HepG2 (cell line): ENCODE results near the gene TRPV2. TPM values are rescaled to one million over a fixed set of nuclear protein-coding genes. Genes with fewer than 3 reads are reported as not detected.

Experiments
- HOXA9 ChIP-seq: sonication (generic); formaldehyde crosslinking; IDR thresholded peaks from 2 replicates; pipeline ENCODE4 v1.8.1; 2022; ENCODE audit warnings: missing genetic modification reagents, mild to moderate bottlenecking, moderate library complexity, borderline replicate concordance
- MIER3 ChIP-seq: IDR thresholded peaks from 2 replicates; pipeline ENCODE4 v1.6.1; 2016; ENCODE audit warnings: missing compliant biosample characterization, borderline replicate concordance
- NCOR1 ChIP-seq: fragments of 200-600 bp; sonication (generic); IDR thresholded peaks from 2 replicates; pipeline ENCODE4 v1.7.0; 2017; ENCODE audit warnings: antibody characterized with exemption, low read length, borderline replicate concordance
- RAD51 ChIP-seq: fragments of 450-650 bp; IDR thresholded peaks from 2 replicates; pipeline ENCODE4 v1.6.1; 2016; ENCODE audit warnings: borderline replicate concordance
- TP53 ChIP-seq: sonication (generic); formaldehyde crosslinking; conservative IDR thresholded peaks from 2 replicates; pipeline ENCODE4 v1.4.0; 2020; ENCODE audit warnings: missing genetic modification reagents
- ZBTB21 ChIP-seq: sonication (generic); formaldehyde crosslinking; IDR thresholded peaks from 2 replicates; pipeline ENCODE4 v1.4.0; 2020; ENCODE audit warnings: missing genetic modification reagents
- ZNF143 ChIP-seq: sonication (generic); formaldehyde crosslinking; IDR thresholded peaks from 2 replicates; pipeline ENCODE4 v1.4.0; 2020; ENCODE audit warnings: missing genetic modification reagents
- ZNF207 ChIP-seq: fragments of 450-650 bp; IDR thresholded peaks from 2 replicates; pipeline ENCODE4 v1.6.1; 2016; ENCODE audit warnings: antibody characterized with exemption, borderline replicate concordance
- ZNF253 ChIP-seq: sonication (generic); formaldehyde crosslinking; IDR thresholded peaks from 2 replicates; pipeline ENCODE4 v1.8.0; 2022; ENCODE audit warnings: mild to moderate bottlenecking, missing genetic modification reagents, borderline replicate concordance
- ZNF274 ChIP-seq: sonication (generic); formaldehyde crosslinking; IDR thresholded peaks from 2 replicates; pipeline ENCODE4 v1.5.1; 2020; ENCODE audit warnings: mild to moderate bottlenecking, missing genetic modification reagents
- ZNF619 ChIP-seq: sonication (generic); formaldehyde crosslinking; IDR thresholded peaks from 2 replicates; pipeline ENCODE4 v1.4.0; 2020; ENCODE audit warnings: mild to moderate bottlenecking, missing genetic modification reagents
- ZNF75D ChIP-seq: sonication (generic); formaldehyde crosslinking; IDR thresholded peaks from 2 replicates; pipeline ENCODE4 v1.8.1; 2023; ENCODE audit warnings: missing genetic modification reagents, mild to moderate bottlenecking, borderline replicate concordance
- polyA plus RNA-seq, 8 experiments: library from polyadenylated mRNA; depleted of rRNA in 3 of 8; stranded (reverse) in 7 of 8; unstranded in 1 of 8; fragments of >200 nt; fragmentation: Illumina TruSeq in 4 of 8; extraction: Trizol in 4 of 8; gene quantifications; 2 replicates each; pipeline versions ENCODE4 v1.2.1 to v1.2.3, GENCODE V29; 2011 to 2016; ENCODE audit warnings: low read depth in 4 of 8, missing spikeins in 1 of 8, mixed read lengths in 1 of 8; ENCODE audit not compliant: insufficient read depth in 1 of 8
- total RNA-seq, 5 experiments: library from RNA; depleted of rRNA; stranded (reverse); fragments of >200 nt; fragmentation: Illumina TruSeq; extraction: Trizol; gene quantifications; 2 replicates each; pipeline ENCODE4 v1.2.3, GENCODE V29; 2016; ENCODE audit warnings: low read depth in 1 of 5
- TF ChIP-seq, protein P1 (sequence below), 2 experiments: fragments of 450-650 bp in 1 of 2; sonication (generic) in 1 of 2; formaldehyde crosslinking; IDR thresholded peaks; 2 replicates each; pipeline versions ENCODE4 v1.5.0 to v1.8.0; 2020 to 2022; ENCODE audit warnings: mild to moderate bottlenecking in 1 of 2, missing genetic modification reagents in 1 of 2
- TF ChIP-seq, protein P2 (sequence below): sonication (generic); formaldehyde crosslinking; IDR thresholded peaks from 2 replicates; pipeline ENCODE4 v1.5.0; 2020; ENCODE audit warnings: mild to moderate bottlenecking, missing genetic modification reagents, borderline replicate concordance
- TF ChIP-seq, protein P3 (sequence below): IDR thresholded peaks from 2 replicates; pipeline ENCODE4 v1.4.0; 2020; ENCODE audit warnings: mild to moderate bottlenecking, missing genetic modification reagents
- TF ChIP-seq, protein P4 (sequence below): sonication (generic); formaldehyde crosslinking; IDR thresholded peaks from 2 replicates; pipeline ENCODE4 v1.9.0; 2022; ENCODE audit warnings: missing genetic modification reagents, mild to moderate bottlenecking, borderline replicate concordance
- TF ChIP-seq, protein P5 (sequence below): IDR thresholded peaks from 2 replicates; pipeline ENCODE4 v1.6.1; 2012; ENCODE audit warnings: low read length, improper control_type of control experiment

TRPV2 gene
- total and polyA plus RNA-seq, 2 of the 13 experiments (the other 11 are each of a cell fraction or from before 2014, with no cell fraction given) = 13.6 to 21.3 TPM

DNA sequence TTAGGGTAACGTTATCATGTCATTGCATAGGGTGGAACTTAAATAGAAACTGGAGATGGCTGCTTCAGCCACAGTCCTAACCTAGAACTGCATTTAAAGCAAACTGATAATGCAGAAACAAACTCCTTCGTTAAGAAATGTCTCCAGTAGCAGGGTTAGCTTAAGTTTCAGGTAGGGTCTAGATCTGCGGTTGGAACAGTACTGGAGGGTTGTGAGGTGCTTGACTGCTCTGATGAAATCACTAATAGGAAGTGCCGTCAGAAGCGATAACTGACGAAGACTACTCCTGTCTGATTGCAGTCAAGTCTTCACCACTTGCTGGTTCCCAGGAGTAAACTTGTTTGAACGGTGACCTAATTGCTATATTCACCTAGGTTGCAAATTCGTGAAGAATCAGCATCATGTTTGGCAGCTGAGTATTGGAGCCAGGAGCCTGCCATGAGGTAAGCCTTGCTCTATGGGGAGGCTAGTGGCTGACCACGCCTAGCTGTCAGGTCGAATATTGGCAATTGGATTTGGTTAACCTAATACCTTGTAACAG, 24.5 kb downstream of the TRPV2 start (continued):
- TF ChIP-seq, protein P1, sequence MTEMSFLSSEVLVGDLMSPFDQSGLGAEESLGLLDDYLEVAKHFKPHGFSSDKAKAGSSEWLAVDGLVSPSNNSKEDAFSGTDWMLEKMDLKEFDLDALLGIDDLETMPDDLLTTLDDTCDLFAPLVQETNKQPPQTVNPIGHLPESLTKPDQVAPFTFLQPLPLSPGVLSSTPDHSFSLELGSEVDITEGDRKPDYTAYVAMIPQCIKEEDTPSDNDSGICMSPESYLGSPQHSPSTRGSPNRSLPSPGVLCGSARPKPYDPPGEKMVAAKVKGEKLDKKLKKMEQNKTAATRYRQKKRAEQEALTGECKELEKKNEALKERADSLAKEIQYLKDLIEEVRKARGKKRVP (CRISPR knock-in tag; IDR thresholded peaks at IDR 0.05) = 0 out of 4 replicates have a peak, but pooled peaks of 1 of the 2 experiments have one; percentile 53
- TF ChIP-seq ZNF143 (CRISPR knock-in tag) (no peak), ZNF619 (CRISPR knock-in tag) (no peak), HOXA9 (CRISPR knock-in tag) (no peak), ZBTB21 (CRISPR knock-in tag) (peak; percentile 51; the same call in 1 of the 2 replicates), ZNF274 (no peak), ZNF253 (CRISPR knock-in tag) (no peak), ZNF75D (CRISPR knock-in tag) (0 out of 2 replicates have a peak, but pooled peaks have one; percentile 2), NCOR1 (no peak), TP53 (CRISPR knock-in tag) (no peak), RAD51 (no peak), MIER3 (CRISPR knock-in tag) (peak; percentile 16; the same call in 1 of the 2 replicates), ZNF207 (no peak)
- TF ChIP-seq, protein P2, sequence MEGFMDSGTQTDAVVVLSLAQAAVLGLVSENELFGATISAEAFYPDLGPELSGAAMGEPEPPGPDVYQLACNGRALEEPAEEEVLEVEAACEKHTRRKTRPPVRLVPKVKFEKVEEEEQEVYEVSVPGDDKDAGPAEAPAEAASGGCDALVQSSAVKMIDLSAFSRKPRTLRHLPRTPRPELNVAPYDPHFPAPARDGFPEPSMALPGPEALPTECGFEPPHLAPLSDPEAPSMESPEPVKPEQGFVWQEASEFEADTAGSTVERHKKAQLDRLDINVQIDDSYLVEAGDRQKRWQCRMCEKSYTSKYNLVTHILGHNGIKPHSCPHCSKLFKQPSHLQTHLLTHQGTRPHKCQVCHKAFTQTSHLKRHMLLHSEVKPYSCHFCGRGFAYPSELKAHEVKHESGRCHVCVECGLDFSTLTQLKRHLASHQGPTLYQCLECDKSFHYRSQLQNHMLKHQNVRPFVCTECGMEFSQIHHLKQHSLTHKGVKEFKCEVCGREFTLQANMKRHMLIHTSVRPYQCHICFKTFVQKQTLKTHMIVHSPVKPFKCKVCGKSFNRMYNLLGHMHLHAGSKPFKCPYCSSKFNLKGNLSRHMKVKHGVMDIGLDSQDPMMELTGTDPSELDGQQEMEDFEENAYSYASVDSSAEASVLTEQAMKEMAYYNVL (CRISPR knock-in tag) = no peak
- TF ChIP-seq, protein P3, sequence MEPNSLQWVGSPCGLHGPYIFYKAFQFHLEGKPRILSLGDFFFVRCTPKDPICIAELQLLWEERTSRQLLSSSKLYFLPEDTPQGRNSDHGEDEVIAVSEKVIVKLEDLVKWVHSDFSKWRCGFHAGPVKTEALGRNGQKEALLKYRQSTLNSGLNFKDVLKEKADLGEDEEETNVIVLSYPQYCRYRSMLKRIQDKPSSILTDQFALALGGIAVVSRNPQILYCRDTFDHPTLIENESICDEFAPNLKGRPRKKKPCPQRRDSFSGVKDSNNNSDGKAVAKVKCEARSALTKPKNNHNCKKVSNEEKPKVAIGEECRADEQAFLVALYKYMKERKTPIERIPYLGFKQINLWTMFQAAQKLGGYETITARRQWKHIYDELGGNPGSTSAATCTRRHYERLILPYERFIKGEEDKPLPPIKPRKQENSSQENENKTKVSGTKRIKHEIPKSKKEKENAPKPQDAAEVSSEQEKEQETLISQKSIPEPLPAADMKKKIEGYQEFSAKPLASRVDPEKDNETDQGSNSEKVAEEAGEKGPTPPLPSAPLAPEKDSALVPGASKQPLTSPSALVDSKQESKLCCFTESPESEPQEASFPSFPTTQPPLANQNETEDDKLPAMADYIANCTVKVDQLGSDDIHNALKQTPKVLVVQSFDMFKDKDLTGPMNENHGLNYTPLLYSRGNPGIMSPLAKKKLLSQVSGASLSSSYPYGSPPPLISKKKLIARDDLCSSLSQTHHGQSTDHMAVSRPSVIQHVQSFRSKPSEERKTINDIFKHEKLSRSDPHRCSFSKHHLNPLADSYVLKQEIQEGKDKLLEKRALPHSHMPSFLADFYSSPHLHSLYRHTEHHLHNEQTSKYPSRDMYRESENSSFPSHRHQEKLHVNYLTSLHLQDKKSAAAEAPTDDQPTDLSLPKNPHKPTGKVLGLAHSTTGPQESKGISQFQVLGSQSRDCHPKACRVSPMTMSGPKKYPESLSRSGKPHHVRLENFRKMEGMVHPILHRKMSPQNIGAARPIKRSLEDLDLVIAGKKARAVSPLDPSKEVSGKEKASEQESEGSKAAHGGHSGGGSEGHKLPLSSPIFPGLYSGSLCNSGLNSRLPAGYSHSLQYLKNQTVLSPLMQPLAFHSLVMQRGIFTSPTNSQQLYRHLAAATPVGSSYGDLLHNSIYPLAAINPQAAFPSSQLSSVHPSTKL = no peak
- TF ChIP-seq, protein P4, sequence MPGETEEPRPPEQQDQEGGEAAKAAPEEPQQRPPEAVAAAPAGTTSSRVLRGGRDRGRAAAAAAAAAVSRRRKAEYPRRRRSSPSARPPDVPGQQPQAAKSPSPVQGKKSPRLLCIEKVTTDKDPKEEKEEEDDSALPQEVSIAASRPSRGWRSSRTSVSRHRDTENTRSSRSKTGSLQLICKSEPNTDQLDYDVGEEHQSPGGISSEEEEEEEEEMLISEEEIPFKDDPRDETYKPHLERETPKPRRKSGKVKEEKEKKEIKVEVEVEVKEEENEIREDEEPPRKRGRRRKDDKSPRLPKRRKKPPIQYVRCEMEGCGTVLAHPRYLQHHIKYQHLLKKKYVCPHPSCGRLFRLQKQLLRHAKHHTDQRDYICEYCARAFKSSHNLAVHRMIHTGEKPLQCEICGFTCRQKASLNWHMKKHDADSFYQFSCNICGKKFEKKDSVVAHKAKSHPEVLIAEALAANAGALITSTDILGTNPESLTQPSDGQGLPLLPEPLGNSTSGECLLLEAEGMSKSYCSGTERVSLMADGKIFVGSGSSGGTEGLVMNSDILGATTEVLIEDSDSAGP (CRISPR knock-in tag) = no peak
- TF ChIP-seq, protein P5, sequence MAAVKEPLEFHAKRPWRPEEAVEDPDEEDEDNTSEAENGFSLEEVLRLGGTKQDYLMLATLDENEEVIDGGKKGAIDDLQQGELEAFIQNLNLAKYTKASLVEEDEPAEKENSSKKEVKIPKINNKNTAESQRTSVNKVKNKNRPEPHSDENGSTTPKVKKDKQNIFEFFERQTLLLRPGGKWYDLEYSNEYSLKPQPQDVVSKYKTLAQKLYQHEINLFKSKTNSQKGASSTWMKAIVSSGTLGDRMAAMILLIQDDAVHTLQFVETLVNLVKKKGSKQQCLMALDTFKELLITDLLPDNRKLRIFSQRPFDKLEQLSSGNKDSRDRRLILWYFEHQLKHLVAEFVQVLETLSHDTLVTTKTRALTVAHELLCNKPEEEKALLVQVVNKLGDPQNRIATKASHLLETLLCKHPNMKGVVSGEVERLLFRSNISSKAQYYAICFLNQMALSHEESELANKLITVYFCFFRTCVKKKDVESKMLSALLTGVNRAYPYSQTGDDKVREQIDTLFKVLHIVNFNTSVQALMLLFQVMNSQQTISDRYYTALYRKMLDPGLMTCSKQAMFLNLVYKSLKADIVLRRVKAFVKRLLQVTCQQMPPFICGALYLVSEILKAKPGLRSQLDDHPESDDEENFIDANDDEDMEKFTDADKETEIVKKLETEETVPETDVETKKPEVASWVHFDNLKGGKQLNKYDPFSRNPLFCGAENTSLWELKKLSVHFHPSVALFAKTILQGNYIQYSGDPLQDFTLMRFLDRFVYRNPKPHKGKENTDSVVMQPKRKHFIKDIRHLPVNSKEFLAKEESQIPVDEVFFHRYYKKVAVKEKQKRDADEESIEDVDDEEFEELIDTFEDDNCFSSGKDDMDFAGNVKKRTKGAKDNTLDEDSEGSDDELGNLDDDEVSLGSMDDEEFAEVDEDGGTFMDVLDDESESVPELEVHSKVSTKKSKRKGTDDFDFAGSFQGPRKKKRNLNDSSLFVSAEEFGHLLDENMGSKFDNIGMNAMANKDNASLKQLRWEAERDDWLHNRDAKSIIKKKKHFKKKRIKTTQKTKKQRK = no peak
